K562 (cell line): Measurements from ENCODE around the gene LGI4. TPM values are rescaled to one million over a fixed set of nuclear protein-coding genes. Genes with fewer than 3 reads are reported as not detected.

ENCODE experiments used
- BCOR ChIP-seq: fragments of 450-650 bp; IDR thresholded peaks from 2 replicates; pipeline ENCODE4 v1.6.1; 2016
- CTBP1 ChIP-seq: fragments of 450-650 bp; IDR thresholded peaks from 2 replicates; pipeline ENCODE4 v1.6.1; 2016; ENCODE audit warnings: borderline replicate concordance
- CXXC5 ChIP-seq: fragments of 250-450 bp; sonication (Bioruptor Pico); IDR thresholded peaks from 2 replicates; pipeline ENCODE4 v1.8.0; 2022; ENCODE audit warnings: inconsistent platforms, mild to moderate bottlenecking, moderate library complexity
- DIDO1 ChIP-seq: fragments of 450-650 bp; IDR thresholded peaks from 2 replicates; pipeline ENCODE4 v1.6.1; 2016; ENCODE audit warnings: low read depth, missing biosample characterization, missing genetic modification characterization
- FOXJ2 ChIP-seq: fragments of 200-800 bp; sonication (Bioruptor generic); IDR thresholded peaks from 2 replicates; pipeline ENCODE4 v1.6.1; 2016; ENCODE audit warnings: missing genetic modification characterization, missing compliant biosample characterization
- KHSRP ChIP-seq: fragments of 450-650 bp; IDR thresholded peaks from 2 replicates; pipeline ENCODE4 v1.6.1; 2017
- MIER1 ChIP-seq: fragments of 450-650 bp; IDR thresholded peaks from 2 replicates; pipeline ENCODE4 v1.6.1; 2016; ENCODE audit warnings: antibody characterized with exemption, mild to moderate bottlenecking, low read depth
- NFIX ChIP-seq: fragments of 250-450 bp; sonication (Bioruptor Pico); IDR thresholded peaks from 2 replicates; pipeline ENCODE4 v1.4.0; 2020; ENCODE audit warnings: low read depth, mild to moderate bottlenecking, moderate library complexity
- NR3C1 ChIP-seq: sonication (generic); formaldehyde crosslinking; IDR thresholded peaks from 2 replicates; pipeline ENCODE4 v1.8.1; 2022; ENCODE audit warnings: missing genetic modification reagents
- PCBP2 ChIP-seq: fragments of 200-400 bp; formaldehyde crosslinking; IDR thresholded peaks from 2 replicates; pipeline ENCODE4 v1.6.1; 2018; ENCODE audit warnings: low read length, low read depth, mild to moderate bottlenecking, moderate library complexity; ENCODE audit not compliant: poor library complexity, severe bottlenecking
- POLR2G ChIP-seq: fragments of 200-400 bp; formaldehyde crosslinking; IDR thresholded peaks from 2 replicates; pipeline ENCODE4 v1.6.1; 2017; ENCODE audit warnings: low read depth, mild to moderate bottlenecking, antibody characterized with exemption, low read length, moderate library complexity
- POLR2H ChIP-seq: IDR thresholded peaks from 2 replicates; pipeline ENCODE4 v1.6.1; 2016; ENCODE audit warnings: missing genetic modification characterization, low read depth, mild to moderate bottlenecking, control low read depth, missing compliant biosample characterization, moderate library complexity
- RAD21 ChIP-seq, 2 experiments: fragments of 250-450 bp in 1 of 2; fragments of 450-650 bp in 1 of 2; sonication (Bioruptor Pico) in 1 of 2; formaldehyde crosslinking in 1 of 2; IDR thresholded peaks in 1 of 2; conservative IDR thresholded peaks in 1 of 2; 2 replicates each; pipeline versions ENCODE4 v1.4.0 to v1.8.0; 2020 to 2022; ENCODE audit warnings: mild to moderate bottlenecking in 2 of 2, moderate library complexity in 1 of 2
- SMAD3 ChIP-seq: fragments of 450-650 bp; formaldehyde crosslinking; conservative IDR thresholded peaks from 2 replicates; pipeline ENCODE4 v1.4.0; 2020; ENCODE audit warnings: mild to moderate bottlenecking
- ZNF184 ChIP-seq: sonication (generic); formaldehyde crosslinking; IDR thresholded peaks from 2 replicates; pipeline ENCODE4 v1.5.0; 2020; ENCODE audit warnings: missing genetic modification reagents
- polyA plus RNA-seq, 8 experiments: library from polyadenylated mRNA; depleted of rRNA in 4 of 8; stranded (reverse) in 5 of 8; unstranded in 3 of 8; fragments of >200 nt; fragmentation: Nextera tagmentation in 2 of 8; fragmentation: Illumina TruSeq in 1 of 8; extraction: Ambion mirVana in 2 of 8; extraction: Trizol in 1 of 8; gene quantifications; 2 replicates each; pipeline versions ENCODE4 v1.2.1 to v1.2.3, GENCODE V29; 2011 to 2014; ENCODE audit warnings: inconsistent platforms in 1 of 8, missing spikeins in 1 of 8
- total RNA-seq, 7 experiments: library from RNA; depleted of rRNA in 6 of 7; stranded (reverse); fragments of >200 nt in 6 of 7; fragmentation: Illumina TruSeq in 2 of 7; extraction: Trizol in 2 of 7; gene quantifications; 2 replicates each; pipeline versions ENCODE4 v1.2.1 to v1.2.3, GENCODE V29; 2011 to 2021; ENCODE audit warnings: low replicate concordance in 1 of 7
- TF ChIP-seq, protein P1 (sequence below): IDR thresholded peaks from 2 replicates; pipeline ENCODE4 v1.6.1; 2014; ENCODE audit warnings: antibody characterized with exemption
- TF ChIP-seq, protein P2 (sequence below): fragments of 450-650 bp; formaldehyde crosslinking; IDR thresholded peaks from 2 replicates; pipeline ENCODE4 v1.4.0; 2020; ENCODE audit warnings: mild to moderate bottlenecking, moderate library complexity
- TF ChIP-seq, protein P3 (sequence below): sonication (generic); formaldehyde crosslinking; IDR thresholded peaks from 2 replicates; pipeline ENCODE4 v1.8.0; 2022; ENCODE audit warnings: missing genetic modification reagents, mild to moderate bottlenecking, moderate library complexity, borderline replicate concordance
- TF ChIP-seq, protein P4 (sequence below), 2 experiments: IDR thresholded peaks; 2 replicates each; pipeline ENCODE4 v1.6.1; 2011; ENCODE audit warnings: borderline replicate concordance in 1 of 2, control low read depth in 1 of 2, low read depth in 1 of 2, low read length in 1 of 2, mild to moderate bottlenecking in 1 of 2, mixed read lengths in 1 of 2, moderate library complexity in 1 of 2; ENCODE audit not compliant: insufficient read depth in 1 of 2, insufficient read length in 1 of 2, poor library complexity in 1 of 2, severe bottlenecking in 1 of 2; ENCODE audit errors: extremely low read depth in 1 of 2
- TF ChIP-seq, protein P5 (sequence below): sonication (generic); formaldehyde crosslinking; IDR thresholded peaks from 2 replicates; pipeline ENCODE4 v1.8.0; 2022; ENCODE audit warnings: missing genetic modification reagents, mild to moderate bottlenecking, borderline replicate concordance

The LGI4 gene
- total and polyA plus RNA-seq, 9 of the 15 experiments (the other 6 are each of a cell fraction or from before 2014, with no cell fraction given), result 0.14 to 0.30 (median 0.24) TPM; not detected in 4

DNA sequence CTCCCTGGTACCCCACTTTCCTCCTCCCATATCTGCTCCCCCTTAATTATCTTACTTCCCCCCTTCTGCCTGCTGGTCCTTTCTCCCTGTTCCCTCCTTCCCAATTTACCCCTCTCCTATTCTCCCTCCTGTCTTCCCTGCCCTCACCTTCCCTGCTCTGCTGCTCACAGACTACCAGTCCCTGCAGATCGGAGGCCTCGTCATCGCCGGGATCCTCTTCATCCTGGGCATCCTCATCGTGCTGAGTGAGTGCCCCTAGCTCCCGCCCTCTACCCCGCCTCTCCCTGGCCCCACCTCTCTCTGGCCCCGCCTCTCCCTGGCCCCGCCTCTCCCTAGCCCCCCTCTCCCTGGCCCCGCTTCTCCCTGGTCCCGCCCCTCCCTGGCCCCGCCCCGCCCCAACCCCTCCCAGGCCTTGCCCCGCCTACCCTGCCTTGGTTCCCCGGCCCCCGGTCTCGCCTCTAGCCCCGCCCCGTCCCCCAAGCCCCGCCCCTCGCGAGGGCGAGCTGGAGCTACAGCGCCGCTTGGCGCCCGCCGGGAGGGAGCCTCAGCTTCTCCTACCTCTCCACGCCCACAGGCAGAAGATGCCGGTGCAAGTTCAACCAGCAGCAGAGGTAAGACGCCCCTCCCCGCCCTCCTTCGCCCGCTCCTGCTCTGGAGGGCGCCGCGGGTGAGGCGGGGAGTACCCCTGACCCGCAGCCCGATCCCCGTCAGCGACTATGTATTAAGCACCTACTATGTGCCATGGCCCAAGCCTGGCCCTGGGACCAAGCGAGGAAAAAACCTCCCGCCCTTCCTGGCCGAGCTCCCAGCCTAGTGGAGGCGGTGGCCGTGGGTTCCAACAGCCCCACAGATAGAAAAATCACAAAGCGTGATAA, 6.3 kb upstream of the LGI4 start (continued):
- no peak for TF ChIP-seq ZNF184 (CRISPR knock-in tag)
- TF ChIP-seq MIER1, result no peak
- no peak for TF ChIP-seq KHSRP
- no peak for TF ChIP-seq NFIX (CRISPR knock-in tag)
- TF ChIP-seq POLR2G, result peak; percentile 61
- TF ChIP-seq, protein P1, sequence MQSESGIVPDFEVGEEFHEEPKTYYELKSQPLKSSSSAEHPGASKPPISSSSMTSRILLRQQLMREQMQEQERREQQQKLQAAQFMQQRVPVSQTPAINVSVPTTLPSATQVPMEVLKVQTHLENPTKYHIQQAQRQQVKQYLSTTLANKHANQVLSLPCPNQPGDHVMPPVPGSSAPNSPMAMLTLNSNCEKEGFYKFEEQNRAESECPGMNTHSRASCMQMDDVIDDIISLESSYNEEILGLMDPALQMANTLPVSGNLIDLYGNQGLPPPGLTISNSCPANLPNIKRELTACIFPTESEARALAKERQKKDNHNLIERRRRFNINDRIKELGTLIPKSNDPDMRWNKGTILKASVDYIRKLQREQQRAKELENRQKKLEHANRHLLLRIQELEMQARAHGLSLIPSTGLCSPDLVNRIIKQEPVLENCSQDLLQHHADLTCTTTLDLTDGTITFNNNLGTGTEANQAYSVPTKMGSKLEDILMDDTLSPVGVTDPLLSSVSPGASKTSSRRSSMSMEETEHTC, result no peak
- no peak for TF ChIP-seq POLR2H (tag)
- no peak for TF ChIP-seq NR3C1 (CRISPR knock-in tag)
- peak; percentile 15 for TF ChIP-seq CXXC5 (CRISPR knock-in tag)
- no peak for TF ChIP-seq BCOR
- TF ChIP-seq, protein P2, sequence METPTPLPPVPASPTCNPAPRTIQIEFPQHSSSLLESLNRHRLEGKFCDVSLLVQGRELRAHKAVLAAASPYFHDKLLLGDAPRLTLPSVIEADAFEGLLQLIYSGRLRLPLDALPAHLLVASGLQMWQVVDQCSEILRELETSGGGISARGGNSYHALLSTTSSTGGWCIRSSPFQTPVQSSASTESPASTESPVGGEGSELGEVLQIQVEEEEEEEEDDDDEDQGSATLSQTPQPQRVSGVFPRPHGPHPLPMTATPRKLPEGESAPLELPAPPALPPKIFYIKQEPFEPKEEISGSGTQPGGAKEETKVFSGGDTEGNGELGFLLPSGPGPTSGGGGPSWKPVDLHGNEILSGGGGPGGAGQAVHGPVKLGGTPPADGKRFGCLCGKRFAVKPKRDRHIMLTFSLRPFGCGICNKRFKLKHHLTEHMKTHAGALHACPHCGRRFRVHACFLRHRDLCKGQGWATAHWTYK (CRISPR knock-in tag), result 0 out of 2 replicates have a peak, but pooled peaks have one; percentile 26
- no peak for TF ChIP-seq PCBP2
- TF ChIP-seq FOXJ2 (tag), result no peak
- TF ChIP-seq, protein P3, sequence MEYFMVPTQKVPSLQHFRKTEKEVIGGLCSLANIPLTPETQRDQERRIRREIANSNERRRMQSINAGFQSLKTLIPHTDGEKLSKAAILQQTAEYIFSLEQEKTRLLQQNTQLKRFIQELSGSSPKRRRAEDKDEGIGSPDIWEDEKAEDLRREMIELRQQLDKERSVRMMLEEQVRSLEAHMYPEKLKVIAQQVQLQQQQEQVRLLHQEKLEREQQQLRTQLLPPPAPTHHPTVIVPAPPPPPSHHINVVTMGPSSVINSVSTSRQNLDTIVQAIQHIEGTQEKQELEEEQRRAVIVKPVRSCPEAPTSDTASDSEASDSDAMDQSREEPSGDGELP (CRISPR knock-in tag), result peak; percentile 49; the same call in 1 of the 2 replicates
- no peak for TF ChIP-seq SMAD3 (CRISPR knock-in tag)
- no peak for TF ChIP-seq DIDO1 (tag)
- peak; percentile 37; the same call in 1 of the 2 replicates for TF ChIP-seq CTBP1
- TF ChIP-seq, protein P4, sequence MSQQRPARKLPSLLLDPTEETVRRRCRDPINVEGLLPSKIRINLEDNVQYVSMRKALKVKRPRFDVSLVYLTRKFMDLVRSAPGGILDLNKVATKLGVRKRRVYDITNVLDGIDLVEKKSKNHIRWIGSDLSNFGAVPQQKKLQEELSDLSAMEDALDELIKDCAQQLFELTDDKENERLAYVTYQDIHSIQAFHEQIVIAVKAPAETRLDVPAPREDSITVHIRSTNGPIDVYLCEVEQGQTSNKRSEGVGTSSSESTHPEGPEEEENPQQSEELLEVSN (IDR thresholded peaks at IDR 0.05; ENCODE audit: borderline replicate concordance in 1 of 2, extremely low read depth in 1 of 2, insufficient read depth in 1 of 2, insufficient read length in 1 of 2, low read depth in 1 of 2, low read length in 1 of 2, poor library complexity in 1 of 2, severe bottlenecking in 1 of 2), result peak in 1 of 2 experiments; percentile 5
- peak; percentile 34 to 52 for TF ChIP-seq RAD21 (CRISPR knock-in tag; conservative IDR thresholded peaks at IDR 0.05 in 1 of 2, IDR thresholded peaks at IDR 0.05 in 1 of 2)
- TF ChIP-seq, protein P5, sequence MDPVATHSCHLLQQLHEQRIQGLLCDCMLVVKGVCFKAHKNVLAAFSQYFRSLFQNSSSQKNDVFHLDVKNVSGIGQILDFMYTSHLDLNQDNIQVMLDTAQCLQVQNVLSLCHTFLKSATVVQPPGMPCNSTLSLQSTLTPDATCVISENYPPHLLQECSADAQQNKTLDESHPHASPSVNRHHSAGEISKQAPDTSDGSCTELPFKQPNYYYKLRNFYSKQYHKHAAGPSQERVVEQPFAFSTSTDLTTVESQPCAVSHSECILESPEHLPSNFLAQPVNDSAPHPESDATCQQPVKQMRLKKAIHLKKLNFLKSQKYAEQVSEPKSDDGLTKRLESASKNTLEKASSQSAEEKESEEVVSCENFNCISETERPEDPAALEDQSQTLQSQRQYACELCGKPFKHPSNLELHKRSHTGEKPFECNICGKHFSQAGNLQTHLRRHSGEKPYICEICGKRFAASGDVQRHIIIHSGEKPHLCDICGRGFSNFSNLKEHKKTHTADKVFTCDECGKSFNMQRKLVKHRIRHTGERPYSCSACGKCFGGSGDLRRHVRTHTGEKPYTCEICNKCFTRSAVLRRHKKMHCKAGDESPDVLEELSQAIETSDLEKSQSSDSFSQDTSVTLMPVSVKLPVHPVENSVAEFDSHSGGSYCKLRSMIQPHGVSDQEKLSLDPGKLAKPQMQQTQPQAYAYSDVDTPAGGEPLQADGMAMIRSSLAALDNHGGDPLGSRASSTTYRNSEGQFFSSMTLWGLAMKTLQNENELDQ (CRISPR knock-in tag), result no peak
